GM10847 (cell line): ENCODE measurements around the gene SELPLG.

ENCODE experiments used
- POLR2A ChIP-seq: IDR thresholded peaks from 2 replicates; pipeline ENCODE4 v1.6.1; 2011; ENCODE audit not compliant: insufficient read length; ENCODE audit errors: extremely low read depth

The SELPLG gene

DNA sequence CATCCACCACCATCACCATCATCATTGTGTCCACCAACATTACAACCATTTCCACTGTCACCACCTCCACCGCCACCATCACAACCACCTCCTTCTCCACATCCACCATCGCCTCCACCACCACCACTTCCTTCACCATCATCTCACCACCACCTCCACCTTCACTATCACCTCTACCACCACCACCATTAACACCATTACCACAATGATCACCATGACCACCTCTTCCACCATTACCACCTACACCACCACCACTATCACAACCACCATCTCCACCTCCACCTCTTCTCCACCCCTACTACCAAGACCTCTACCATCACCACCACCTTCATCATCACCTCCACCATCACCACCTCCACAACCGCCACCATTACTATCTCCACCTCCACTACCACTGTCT is 54.9 kb downstream of the SELPLG start:
- no peak for TF ChIP-seq POLR2A

DNA sequence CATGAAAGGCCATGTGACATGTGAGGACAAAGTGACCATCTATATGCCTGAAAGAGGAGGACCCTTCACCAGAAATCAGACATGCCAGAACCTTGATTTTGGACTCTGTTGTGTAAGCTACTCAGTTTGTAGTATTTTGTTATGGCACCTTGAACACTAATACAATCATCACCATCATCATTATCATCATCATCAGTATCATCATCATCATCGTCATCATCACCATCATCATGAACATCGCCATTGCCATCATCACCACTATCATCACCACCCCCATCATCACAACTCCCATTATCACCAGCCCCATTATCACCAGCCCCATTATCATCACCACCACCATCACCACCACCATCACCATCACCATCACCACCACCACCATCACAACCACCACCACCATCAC is 55.4 kb downstream of the SELPLG start:
- no peak for TF ChIP-seq POLR2A

- TF ChIP-seq POLR2A: no peak
Measured at GRCh38 chr12:108577458-108577857, 56.2 kb downstream of the SELPLG start.

- TF ChIP-seq POLR2A: no peak
Measured at GRCh38 chr12:108576660-108577234, 56.9 kb downstream of the SELPLG start.

GRCh38 chr12:108575199-108575912 is 58.3 kb downstream of the SELPLG start:
- TF ChIP-seq POLR2A: no peak

DNA sequence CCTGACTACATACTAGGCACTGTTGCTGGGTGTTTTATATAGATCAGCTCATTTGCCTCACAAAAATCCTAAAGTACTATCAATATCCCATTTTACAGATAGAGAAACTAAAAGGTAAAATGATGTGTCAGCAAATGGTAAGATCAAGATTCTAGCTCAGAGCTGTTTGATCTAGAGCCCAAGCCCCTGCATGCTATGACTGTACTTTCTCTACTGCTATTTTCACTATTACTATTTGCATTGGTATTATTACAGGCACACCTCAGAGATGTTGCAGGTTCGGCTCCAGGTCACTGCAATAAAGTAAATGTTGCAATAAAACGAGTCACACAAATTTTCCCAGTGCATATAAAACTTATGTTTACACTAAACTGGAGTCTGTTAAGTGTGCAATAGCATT is 60.4 kb downstream of the SELPLG start:
- no peak for TF ChIP-seq POLR2A

DNA sequence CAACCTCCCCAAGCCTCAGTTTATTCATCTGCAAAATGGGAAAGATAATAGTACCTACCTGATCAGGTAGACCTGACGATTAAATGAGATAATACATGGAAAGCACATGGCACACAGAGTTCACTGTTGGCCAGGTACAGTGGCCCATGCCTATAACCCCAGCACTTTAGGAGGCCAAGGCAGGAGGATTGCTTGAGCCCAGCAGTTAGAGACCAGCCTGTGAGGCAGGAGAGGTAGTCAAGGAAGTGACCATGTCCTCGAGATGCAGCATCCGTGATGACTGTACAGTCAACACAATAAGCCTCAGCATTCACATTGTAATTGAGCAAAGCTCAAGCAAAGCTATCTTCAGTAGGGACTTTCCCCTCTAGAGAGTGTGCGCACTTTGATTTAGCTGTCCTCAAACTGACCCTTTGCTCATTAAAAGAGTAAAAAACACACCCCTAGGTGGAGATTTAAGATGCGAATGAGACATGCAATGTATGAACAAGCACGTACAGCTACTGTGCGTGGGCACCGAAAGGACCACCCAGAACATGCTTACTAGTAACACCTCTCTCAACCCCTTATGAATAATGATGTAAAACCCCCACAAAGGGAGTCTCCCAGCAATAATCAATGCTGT is 61.4 kb downstream of the SELPLG start:
- TF ChIP-seq POLR2A: no peak
